NT2/D1 (cell line): ENCODE measurements around the gene POLR2E.

Experiments
- YY1 ChIP-seq: IDR thresholded peaks from 2 replicates; pipeline ENCODE4 v1.6.1; 2011; ENCODE audit not compliant: insufficient read length, insufficient read depth
- ZNF274 ChIP-seq: IDR thresholded peaks from 2 replicates; pipeline ENCODE4 v1.6.1; 2011; ENCODE audit warnings: mild to moderate bottlenecking, low read depth, low read length

DNA sequence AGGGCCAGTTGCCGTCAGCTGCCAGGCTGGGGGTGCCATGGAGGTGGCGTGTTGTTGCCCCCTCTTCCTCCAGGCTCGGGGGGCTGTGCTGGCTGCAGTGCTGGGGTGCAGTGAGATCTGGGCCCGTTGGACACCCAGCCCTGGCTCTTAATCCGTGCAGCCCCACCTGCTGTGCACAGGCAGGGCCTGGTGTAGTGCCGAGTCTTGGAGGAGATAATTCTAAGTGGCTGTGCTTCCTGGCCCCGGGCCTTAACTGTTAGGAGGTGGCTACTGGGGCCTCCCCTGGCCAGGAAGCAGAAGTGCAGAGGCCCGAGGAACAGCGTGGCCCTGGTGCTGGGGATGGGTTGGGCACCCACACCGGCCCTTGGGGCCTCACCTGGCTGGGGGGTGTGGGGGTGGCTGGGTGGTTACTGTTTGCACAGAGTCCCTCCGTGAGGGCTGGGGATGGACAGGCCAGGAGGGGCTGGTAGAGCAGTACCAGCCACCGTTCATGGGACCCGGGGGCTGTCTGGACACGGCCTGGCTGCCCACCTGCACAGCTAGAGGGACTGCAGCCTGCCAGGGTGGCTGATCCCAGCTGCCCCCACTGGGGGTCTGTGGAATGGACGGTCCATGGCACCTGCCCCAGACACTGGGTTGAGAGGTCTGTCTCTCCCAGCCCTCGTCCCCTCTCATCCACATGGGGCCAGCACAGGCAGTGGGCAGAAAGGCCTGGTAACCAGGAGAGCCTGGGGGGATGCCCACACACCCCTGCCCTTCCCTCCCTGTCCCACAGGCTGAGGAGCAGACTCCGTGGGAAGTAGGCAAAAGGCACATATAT is 11.9 kb upstream of the POLR2E start:
- TF ChIP-seq YY1 (no peak), ZNF274 (no peak)
